ENCODE measurements around the gene NSFL1C.

Gene NSFL1C

GRCh38 chr20:1449370-1449769 lies 17.3 kb downstream of the NSFL1C start:
- peaks cover 100% of the 10 kb centered on the region for H3K36me3 ChIP-seq (ENCODE audit: insufficient read depth, low read depth, low read length)
- no peaks in the 10 kb centered on the region for H3K27me3 ChIP-seq (ENCODE audit: insufficient read depth, low read length)
- no peaks in the 10 kb centered on the region for H3K9me3 ChIP-seq (ENCODE audit: insufficient read depth, low read depth, low read length)
- no peak overlapping the region for H3K4me3 ChIP-seq (ENCODE audit: low read length)
- H3K27ac ChIP-seq (ENCODE audit: low read length), result no peak overlapping the region
- no peaks in the 10 kb centered on the region for H3K4me1 ChIP-seq (ENCODE audit: insufficient read depth, low read length)
- no peak overlapping the region for H3K9ac ChIP-seq (ENCODE audit: low read depth, low read length)

GRCh38 chr20:1448081-1448620 lies 18.5 kb downstream of the NSFL1C start:
- Histone ChIP-seq H3K9ac (ENCODE audit: low read depth, low read length) (no peak overlapping the region), H3K4me1 (ENCODE audit: insufficient read depth, low read length) (no peaks in the 10 kb centered on the region), H3K9me3 (ENCODE audit: insufficient read depth, low read depth, low read length) (no peaks in the 10 kb centered on the region), H3K27me3 (ENCODE audit: insufficient read depth, low read length) (no peaks in the 10 kb centered on the region), H3K27ac (ENCODE audit: low read length) (no peak overlapping the region), H3K36me3 (ENCODE audit: insufficient read depth, low read depth, low read length) (peaks cover 100% of the 10 kb centered on the region), H3K4me3 (ENCODE audit: low read length) (no peak overlapping the region)

- Histone ChIP-seq H3K27me3 (ENCODE audit: insufficient read depth, low read length) (no peaks in the 10 kb centered on the region), H3K9me3 (ENCODE audit: insufficient read depth, low read depth, low read length) (no peaks in the 10 kb centered on the region), H3K36me3 (ENCODE audit: insufficient read depth, low read depth, low read length) (peaks cover 99% of the 10 kb centered on the region), H3K4me1 (ENCODE audit: insufficient read depth, low read length) (no peaks in the 10 kb centered on the region), H3K27ac (ENCODE audit: low read length) (no peak overlapping the region), H3K4me3 (ENCODE audit: low read length) (no peak overlapping the region), H3K9ac (ENCODE audit: low read depth, low read length) (no peak overlapping the region)
Observed at GRCh38 chr20:1446536-1446935, 20.1 kb downstream of the NSFL1C start.

- Histone ChIP-seq H3K9ac (ENCODE audit: low read depth, low read length) (no peak overlapping the region), H3K27ac (ENCODE audit: low read length) (no peak overlapping the region), H3K4me1 (ENCODE audit: insufficient read depth, low read length) (no peaks in the 10 kb centered on the region), H3K27me3 (ENCODE audit: insufficient read depth, low read length) (no peaks in the 10 kb centered on the region), H3K9me3 (ENCODE audit: insufficient read depth, low read depth, low read length) (no peaks in the 10 kb centered on the region), H3K36me3 (ENCODE audit: insufficient read depth, low read depth, low read length) (peaks cover 65% of the 10 kb centered on the region), H3K4me3 (ENCODE audit: low read length) (no peak overlapping the region)
Observed at GRCh38 chr20:1443085-1443484, 23.6 kb downstream of the NSFL1C start.

- Histone ChIP-seq H3K4me1 (ENCODE audit: insufficient read depth, low read length) (no peaks in the 10 kb centered on the region), H3K9me3 (ENCODE audit: insufficient read depth, low read depth, low read length) (no peaks in the 10 kb centered on the region), H3K4me3 (ENCODE audit: low read length) (no peak overlapping the region), H3K36me3 (ENCODE audit: insufficient read depth, low read depth, low read length) (peaks cover 57% of the 10 kb centered on the region), H3K27ac (ENCODE audit: low read length) (no peak overlapping the region), H3K27me3 (ENCODE audit: insufficient read depth, low read length) (no peaks in the 10 kb centered on the region), H3K9ac (ENCODE audit: low read depth, low read length) (no peak overlapping the region)
Observed at GRCh38 chr20:1442304-1442703, 24.3 kb downstream of the NSFL1C start.

GRCh38 chr20:1441133-1441532 lies 25.5 kb downstream of the NSFL1C start:
- no peaks in the 10 kb centered on the region for H3K4me1 ChIP-seq (ENCODE audit: insufficient read depth, low read length)

GRCh38 chr20:1440024-1440423 lies 26.6 kb downstream of the NSFL1C start:
- Histone ChIP-seq H3K27ac (ENCODE audit: low read length) (no peak overlapping the region), H3K9me3 (ENCODE audit: insufficient read depth, low read depth, low read length) (no peaks in the 10 kb centered on the region), H3K9ac (ENCODE audit: low read depth, low read length) (no peak overlapping the region), H3K4me1 (ENCODE audit: insufficient read depth, low read length) (no peaks in the 10 kb centered on the region), H3K4me3 (ENCODE audit: low read length) (no peak overlapping the region), H3K36me3 (ENCODE audit: insufficient read depth, low read depth, low read length) (peaks cover 34% of the 10 kb centered on the region), H3K27me3 (ENCODE audit: insufficient read depth, low read length) (no peaks in the 10 kb centered on the region)

More at GRCh38 chr20:1441133-1441532, 25.5 kb downstream of the NSFL1C start:
- H3K9ac ChIP-seq (ENCODE audit: low read depth, low read length), result no peak overlapping the region
- H3K9me3 ChIP-seq (ENCODE audit: insufficient read depth, low read depth, low read length), result no peaks in the 10 kb centered on the region
- no peak overlapping the region for H3K27ac ChIP-seq (ENCODE audit: low read length)
- H3K4me3 ChIP-seq (ENCODE audit: low read length), result no peak overlapping the region
- no peaks in the 10 kb centered on the region for H3K27me3 ChIP-seq (ENCODE audit: insufficient read depth, low read length)
- peaks cover 45% of the 10 kb centered on the region for H3K36me3 ChIP-seq (ENCODE audit: insufficient read depth, low read depth, low read length)

GRCh38 chr20:1438361-1438760 lies 28.3 kb downstream of the NSFL1C start:
- Histone ChIP-seq H3K4me3 (ENCODE audit: low read length) (no peak overlapping the region), H3K9me3 (ENCODE audit: insufficient read depth, low read depth, low read length) (peaks cover 11% of the 10 kb centered on the region), H3K27ac (ENCODE audit: low read length) (no peak overlapping the region), H3K27me3 (ENCODE audit: insufficient read depth, low read length) (no peaks in the 10 kb centered on the region), H3K36me3 (ENCODE audit: insufficient read depth, low read depth, low read length) (peaks cover 18% of the 10 kb centered on the region), H3K4me1 (ENCODE audit: insufficient read depth, low read length) (no peaks in the 10 kb centered on the region), H3K9ac (ENCODE audit: low read depth, low read length) (no peak overlapping the region)

GRCh38 chr20:1437235-1437904 lies 29.3 kb downstream of the NSFL1C start:
- no peaks in the 10 kb centered on the region; the same call in 1 of the 2 replicates for H3K4me1 ChIP-seq (ENCODE audit: insufficient read depth, low read length)
- no peak overlapping the region for H3K27ac ChIP-seq (ENCODE audit: low read length)
- no peak overlapping the region for H3K4me3 ChIP-seq (ENCODE audit: low read length)
- H3K9ac ChIP-seq (ENCODE audit: low read depth, low read length), result no peak overlapping the region
- no peaks in the 10 kb centered on the region for H3K27me3 ChIP-seq (ENCODE audit: insufficient read depth, low read length)
- H3K36me3 ChIP-seq (ENCODE audit: insufficient read depth, low read depth, low read length), result peaks cover 8% of the 10 kb centered on the region; the same call in 1 of the 2 replicates
- H3K9me3 ChIP-seq (ENCODE audit: insufficient read depth, low read depth, low read length), result peaks cover 19% of the 10 kb centered on the region

GRCh38 chr20:1436263-1436662 lies 30.4 kb downstream of the NSFL1C start:
- H3K27ac ChIP-seq (ENCODE audit: low read length), result no peak overlapping the region
- H3K9me3 ChIP-seq (ENCODE audit: insufficient read depth, low read depth, low read length), result peaks cover 22% of the 10 kb centered on the region
- no peaks in the 10 kb centered on the region for H3K27me3 ChIP-seq (ENCODE audit: insufficient read depth, low read length)
- H3K4me3 ChIP-seq (ENCODE audit: low read length), result no peak overlapping the region
- no peak overlapping the region for H3K9ac ChIP-seq (ENCODE audit: low read depth, low read length)
- no peaks in the 10 kb centered on the region; the same call in 1 of the 2 replicates for H3K36me3 ChIP-seq (ENCODE audit: insufficient read depth, low read depth, low read length)
- no peaks in the 10 kb centered on the region; the same call in 1 of the 2 replicates for H3K4me1 ChIP-seq (ENCODE audit: insufficient read depth, low read length)

GRCh38 chr20:1435337-1435699 lies 31.3 kb downstream of the NSFL1C start:
- Histone ChIP-seq H3K36me3 (ENCODE audit: insufficient read depth, low read depth, low read length) (no peaks in the 10 kb centered on the region; the same call in 1 of the 2 replicates), H3K9me3 (ENCODE audit: insufficient read depth, low read depth, low read length) (peaks cover 22% of the 10 kb centered on the region), H3K4me1 (ENCODE audit: insufficient read depth, low read length) (peaks cover 7% of the 10 kb centered on the region; the same call in 1 of the 2 replicates), H3K4me3 (ENCODE audit: low read length) (no peak overlapping the region), H3K9ac (ENCODE audit: low read depth, low read length) (no peak overlapping the region), H3K27me3 (ENCODE audit: insufficient read depth, low read length) (no peaks in the 10 kb centered on the region), H3K27ac (ENCODE audit: low read length) (no peak overlapping the region)

GRCh38 chr20:1434571-1435336 lies 31.9 kb downstream of the NSFL1C start:
- Histone ChIP-seq H3K4me1 (ENCODE audit: insufficient read depth, low read length) (peaks cover 10% of the 10 kb centered on the region; the same call in 1 of the 2 replicates), H3K27me3 (ENCODE audit: insufficient read depth, low read length) (no peaks in the 10 kb centered on the region), H3K9ac (ENCODE audit: low read depth, low read length) (no peak overlapping the region), H3K9me3 (ENCODE audit: insufficient read depth, low read depth, low read length) (peaks cover 22% of the 10 kb centered on the region), H3K4me3 (ENCODE audit: low read length) (no peak overlapping the region), H3K36me3 (ENCODE audit: insufficient read depth, low read depth, low read length) (no peaks in the 10 kb centered on the region; the same call in 1 of the 2 replicates), H3K27ac (ENCODE audit: low read length) (no peak overlapping the region)
